Gastrocnemius medialis (tissue), 4 donors: Measurements from ENCODE around the gene SH3BGRL2. TPM values are rescaled to one million over a fixed set of nuclear protein-coding genes. Genes with fewer than 3 reads are reported as not detected.
A peak's percentile ranks its signal among the peaks of the same experiment; 100 is the strongest.

ENCODE experiments used
- ATAC-seq, 2 donors: fragments of 150-250 bp; one replicate each; pipeline ENCODE4 v1.9.1; 2016
- DNase-seq, 2 donors: peaks; one replicate each; pipeline ENCODE4 v3.0.0-alpha.2; 2019
- H3K27ac ChIP-seq, 4 donors: fragments of 200-600 bp; sonication (generic); 1 replicate in 1 of 4; 2 replicates in 3 of 4; pipeline ENCODE4 v1.5.1; 2016 to 2018; ENCODE audit warnings: mild to moderate bottlenecking in 2 of 4, moderate library complexity in 1 of 4
- H3K27me3 ChIP-seq, 3 donors: fragments of 200-600 bp; sonication (generic) in 2 of 3; 1 replicate in 1 of 3; 2 replicates in 2 of 3; pipeline versions ENCODE4 v1.5.1 to v1.6.0; 2016 to 2019; ENCODE audit warnings: mild to moderate bottlenecking in 1 of 3, moderate library complexity in 1 of 3
- H3K36me3 ChIP-seq, 2 donors: fragments of 200-600 bp; sonication (generic) in 1 of 2; one replicate each; pipeline ENCODE4 v1.5.1; 2017 to 2018
- H3K4me1 ChIP-seq, 2 donors: fragments of 200-600 bp; sonication (generic) in 1 of 2; one replicate each; pipeline ENCODE4 v1.5.1; 2016 to 2017; ENCODE audit warnings: mild to moderate bottlenecking in 2 of 2
- H3K4me3 ChIP-seq, 4 donors: fragments of 200-600 bp; sonication (generic) in 3 of 4; 1 replicate in 1 of 4; 2 replicates in 3 of 4; pipeline ENCODE4 v1.5.1; 2016 to 2019; ENCODE audit warnings: mild to moderate bottlenecking in 2 of 4
- H3K9me3 ChIP-seq, 3 donors: fragments of 200-600 bp; sonication (generic) in 2 of 3; 1 replicate in 1 of 3; 2 replicates in 2 of 3; pipeline ENCODE4 v1.5.1; 2016 to 2019
- CTCF ChIP-seq, 5 experiments: fragments of 450-650 bp in 3 of 5; fragments of 200-600 bp in 2 of 5; sonication (generic) in 2 of 5; IDR thresholded peaks in 4 of 5; conservative IDR thresholded peaks in 1 of 5; 1 replicate in 4 of 5; 2 replicates in 1 of 5; pipeline ENCODE4 v1.5.1; 2016 to 2019; ENCODE audit warnings: antibody characterized with exemption in 5 of 5, mild to moderate bottlenecking in 3 of 5, moderate library complexity in 3 of 5
- POLR2A ChIP-seq, 2 donors: fragments of 450-650 bp; IDR thresholded peaks; one replicate each; pipeline ENCODE4 v1.6.1; 2017; ENCODE audit warnings: antibody characterized with exemption in 2 of 2, mild to moderate bottlenecking in 2 of 2, moderate library complexity in 2 of 2
- in situ Hi-C, 4 donors: fragments of 200-750 bp; cut with MboI; loops; one replicate each; pipeline versions ENCODE4 v1.15.0 to v1.8.0; 2017; ENCODE audit warnings: low sequenced_read_pairs in 4 of 4
- intact Hi-C: fragments of 100-400 bp; cut with DNase I; formaldehyde crosslinking; loops from one replicate; pipeline ENCODE4 v1.15.1; 2023; ENCODE audit warnings: low total_unique reads
- total RNA-seq, 4 donors: library from RNA; depleted of rRNA; stranded (reverse); fragments of >200 nt; gene quantifications; one replicate each; pipeline versions ENCODE4 v1.1.0 to v1.2.3, GENCODE V29; 2016

The SH3BGRL2 gene
- total RNA-seq, 4 donors from 2014 or later, result 8.0 to 15.7 (median 9.1) TPM

GRCh38 chr6:79694156-79694555 lies 63.0 kb downstream of the SH3BGRL2 start:
- DNase-seq, result no peak
- ATAC-seq, result peak; percentile 8 to 42
- Histone ChIP-seq H3K4me1 (no peaks in the 10 kb centered on the region), H3K9me3 (no peaks in the 10 kb centered on the region), H3K36me3 (no peaks in the 10 kb centered on the region), H3K4me3 (no peak overlapping the region), H3K27ac (no peak overlapping the region), H3K27me3 (no peaks in the 10 kb centered on the region)
- intact Hi-C loops (no loop called here), in situ Hi-C loops (no loop called here)
- TF ChIP-seq POLR2A (IDR thresholded peaks at IDR 0.05) (no peak), CTCF (IDR thresholded peaks at IDR 0.05 in 4 of 5, conservative IDR thresholded peaks at IDR 0.05 in 1 of 5) (no peak)

- intact Hi-C loops (no loop called here), in situ Hi-C loops (no loop called here)
- no peaks in the 10 kb centered on the region for H3K27me3 ChIP-seq
- peaks cover 0 to 3% of the 10 kb centered on the region in 2 donors for H3K36me3 ChIP-seq
- no peak for TF ChIP-seq POLR2A (IDR thresholded peaks at IDR 0.05)
- TF ChIP-seq CTCF (IDR thresholded peaks at IDR 0.05 in 4 of 5, conservative IDR thresholded peaks at IDR 0.05 in 1 of 5), result no peak
- no peaks in the 10 kb centered on the region for H3K9me3 ChIP-seq
- DNase-seq (no peak), ATAC-seq (no peak)
- H3K27ac ChIP-seq, result no peak overlapping the region
- no peak overlapping the region for H3K4me3 ChIP-seq
- no peaks in the 10 kb centered on the region for H3K4me1 ChIP-seq
Observed at GRCh38 chr6:79694623-79695343, 63.7 kb downstream of the SH3BGRL2 start.

GRCh38 chr6:79697430-79697829 lies 66.3 kb downstream of the SH3BGRL2 start:
- no peak for TF ChIP-seq POLR2A (IDR thresholded peaks at IDR 0.05)
- no peak for TF ChIP-seq CTCF (IDR thresholded peaks at IDR 0.05 in 4 of 5, conservative IDR thresholded peaks at IDR 0.05 in 1 of 5)
- no peak for ATAC-seq
- Histone ChIP-seq H3K9me3 (no peaks in the 10 kb centered on the region), H3K4me1 (no peaks in the 10 kb centered on the region), H3K4me3 (no peak overlapping the region), H3K27me3 (no peaks in the 10 kb centered on the region), H3K27ac (no peak overlapping the region), H3K36me3 (peaks cover 0 to 4% of the 10 kb centered on the region in 2 donors)
- intact Hi-C loops, result no loop called here
- in situ Hi-C loops, result no loop called here
- DNase-seq, result no peak

GRCh38 chr6:79699606-79700005 lies 68.5 kb downstream of the SH3BGRL2 start:
- ATAC-seq (no peak), DNase-seq (no peak)
- no peaks in the 10 kb centered on the region for H3K4me1 ChIP-seq
- no peaks in the 10 kb centered on the region for H3K27me3 ChIP-seq
- intact Hi-C loops, result no loop called here
- H3K27ac ChIP-seq, result no peak overlapping the region
- no peak for TF ChIP-seq POLR2A (IDR thresholded peaks at IDR 0.05)
- no peak for TF ChIP-seq CTCF (IDR thresholded peaks at IDR 0.05 in 4 of 5, conservative IDR thresholded peaks at IDR 0.05 in 1 of 5)
- no peak overlapping the region for H3K4me3 ChIP-seq
- in situ Hi-C loops, result no loop called here
- peaks cover 0 to 4% of the 10 kb centered on the region in 2 donors for H3K36me3 ChIP-seq
- no peaks in the 10 kb centered on the region for H3K9me3 ChIP-seq

GRCh38 chr6:79702691-79703090 lies 71.6 kb downstream of the SH3BGRL2 start:
- ATAC-seq, result no peak
- intact Hi-C loops, result no loop called here
- in situ Hi-C loops, result no loop called here

More at GRCh38 chr6:79702691-79703090, 71.6 kb downstream of the SH3BGRL2 start:
- H3K9me3 ChIP-seq, result no peaks in the 10 kb centered on the region
- H3K27ac ChIP-seq, result no peak overlapping the region
- H3K36me3 ChIP-seq, result peaks cover 0 to 4% of the 10 kb centered on the region in 2 donors
- H3K27me3 ChIP-seq, result no peaks in the 10 kb centered on the region
- no peaks in the 10 kb centered on the region for H3K4me1 ChIP-seq
- H3K4me3 ChIP-seq, result no peak overlapping the region
- DNase-seq, result no peak
- TF ChIP-seq CTCF (IDR thresholded peaks at IDR 0.05 in 4 of 5, conservative IDR thresholded peaks at IDR 0.05 in 1 of 5) (no peak), POLR2A (IDR thresholded peaks at IDR 0.05) (no peak)
